NK-92 treated with Interleukin-12 subunit alpha and Interleukin-12 subunit beta, amount 100 ng/mL, for 24 hours (cell line): ENCODE data around the gene OR5B3.
"Not testable (repeated sequence)": the region's sequence is repeated elsewhere in the genome, so short reads cannot be mapped to it uniquely, and the experiment has no call there.

ENCODE experiments used
- DNase-seq: peaks from one replicate; lab custom pipeline; 2025; lab: John Stamatoyannopoulos, UW

OR5B3 gene

DNA sequence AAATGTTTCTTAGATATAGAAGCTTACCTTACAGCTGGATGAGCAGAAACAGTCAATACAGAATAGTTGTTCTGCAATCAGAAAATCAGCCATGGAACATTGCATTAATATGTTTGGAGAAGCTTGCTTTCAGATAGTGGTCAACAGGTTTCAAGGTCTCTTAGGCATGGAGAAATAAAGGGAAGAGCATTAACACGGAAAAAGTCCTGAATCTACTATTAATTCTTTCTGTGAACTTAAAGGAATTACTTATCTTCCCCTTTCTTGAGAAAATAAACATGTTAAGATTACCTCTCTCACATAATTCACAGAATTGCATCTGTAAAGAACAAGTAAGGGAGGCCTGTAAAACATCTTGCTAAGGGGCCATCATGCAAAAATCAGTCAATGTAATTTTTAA is at the start of gene OR5B3:
OR5B3 (minus strand) TSS at position 101 of the 400 bp plus-strand sequence. CDS start 3,465 bp downstream, outside the sequence.
- DNase-seq: no peak

DNA sequence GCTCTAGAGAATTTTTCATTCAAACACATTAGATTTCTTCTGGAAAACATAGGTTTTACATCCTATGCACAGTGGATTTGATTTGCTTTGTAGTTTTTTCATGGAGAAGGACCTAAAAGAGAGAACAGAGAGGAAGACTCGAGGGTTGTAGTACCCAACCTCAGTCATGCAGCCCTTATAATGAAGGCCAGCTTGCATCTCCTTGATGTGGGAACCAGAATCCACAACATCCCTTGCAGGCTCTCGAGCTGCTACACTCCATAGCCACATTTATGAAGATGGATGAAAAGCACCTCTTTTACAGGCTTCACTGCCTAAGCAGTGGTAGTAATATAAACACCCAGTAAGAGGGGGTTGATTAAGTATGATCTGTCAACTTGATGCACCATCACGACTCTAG is 44.9 kb upstream of the OR5B3 start:
- DNase-seq: no peak

- no peak for DNase-seq
Observed at GRCh38 chr11:58446294-58446693, 39.6 kb upstream of the OR5B3 start.

DNA sequence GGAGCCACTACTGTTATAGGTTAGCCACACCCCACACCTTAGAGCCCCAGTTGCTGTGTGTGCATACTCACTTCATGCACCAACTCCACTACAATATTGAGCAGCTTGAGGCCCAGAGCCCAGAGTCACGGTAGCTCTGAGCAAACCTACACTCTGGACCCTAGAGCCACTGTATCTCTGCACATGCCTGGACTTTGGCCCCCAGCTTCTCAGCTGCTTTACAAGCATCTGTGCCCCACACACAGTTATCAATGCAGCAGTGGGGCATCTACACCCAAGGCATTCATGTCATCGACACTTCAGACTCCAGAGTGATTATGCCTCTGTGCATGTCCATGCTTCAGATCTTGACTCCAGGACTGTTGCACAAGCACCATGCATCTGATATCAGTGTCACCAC is 37.6 kb upstream of the OR5B3 start:
- DNase-seq: no peak

GRCh38 chr11:58442136-58442535 is 35.5 kb upstream of the OR5B3 start, which contains the start of gene OR5B12:
OR5B12 (minus strand) TSS chr11:58442236; CDS start chr11:58440151, 2,085 bp downstream.
- no peak for DNase-seq

- DNase-seq: no peak
Observed at GRCh38 chr11:58438486-58438885, 31.8 kb upstream of the OR5B3 start.

DNA sequence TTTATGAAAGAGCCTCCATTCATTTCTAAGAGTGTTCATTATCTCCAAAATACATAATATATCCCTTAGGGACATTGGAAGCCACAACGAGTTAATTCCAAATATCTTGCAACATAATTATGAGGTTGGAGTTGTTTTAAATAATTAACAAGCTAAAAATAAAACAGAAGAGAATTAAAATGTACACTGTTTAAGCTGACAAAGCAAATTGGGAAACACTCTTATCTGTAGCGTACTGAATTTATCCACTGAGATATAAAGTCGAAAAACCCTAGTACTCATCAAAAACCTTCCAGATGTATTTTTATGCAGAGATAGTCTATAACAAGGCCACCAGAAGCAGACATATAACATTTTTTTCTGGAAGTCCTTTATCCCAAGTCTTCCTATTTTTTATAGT is 27.5 kb upstream of the OR5B3 start:
- no peak for DNase-seq

- no peak for DNase-seq
Observed at GRCh38 chr11:58433638-58434203, 27.0 kb upstream of the OR5B3 start.

- no peak for DNase-seq
Observed at GRCh38 chr11:58429273-58429672, 22.6 kb upstream of the OR5B3 start.

- no peak for DNase-seq
Observed at GRCh38 chr11:58428021-58428420, 21.3 kb upstream of the OR5B3 start, which contains the start of gene OR5B2. OR5B2 (minus strand) TSS chr11:58428121; CDS start chr11:58423261, 4,860 bp downstream.

GRCh38 chr11:58399622-58400021 is 7.1 kb downstream of the OR5B3 start:
- not testable (repeated sequence) for DNase-seq

- DNase-seq: no peak
Observed at GRCh38 chr11:58395581-58395980, 11.1 kb downstream of the OR5B3 start.

DNA sequence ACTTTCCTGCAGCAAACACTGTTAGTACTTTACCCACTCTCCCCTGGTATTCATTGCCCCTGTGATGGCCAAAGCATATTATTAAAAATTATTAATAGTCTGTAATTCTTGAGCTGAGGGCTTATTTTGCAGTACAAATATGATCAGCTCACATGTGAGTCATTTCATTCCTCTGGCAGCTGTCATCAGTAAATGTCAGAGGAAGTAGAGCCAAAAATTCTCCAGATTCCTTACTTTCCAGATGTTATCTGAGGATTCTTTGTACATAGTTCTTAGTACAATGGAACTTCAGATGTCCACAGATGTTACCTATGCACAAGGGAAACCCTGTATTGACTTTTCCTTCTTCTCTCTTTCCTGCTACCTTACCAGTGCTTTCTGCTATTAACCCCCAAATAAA is 12.5 kb downstream of the OR5B3 start:
- DNase-seq: no peak

GRCh38 chr11:58392746-58393145 is 13.9 kb downstream of the OR5B3 start:
- DNase-seq: no peak

DNA sequence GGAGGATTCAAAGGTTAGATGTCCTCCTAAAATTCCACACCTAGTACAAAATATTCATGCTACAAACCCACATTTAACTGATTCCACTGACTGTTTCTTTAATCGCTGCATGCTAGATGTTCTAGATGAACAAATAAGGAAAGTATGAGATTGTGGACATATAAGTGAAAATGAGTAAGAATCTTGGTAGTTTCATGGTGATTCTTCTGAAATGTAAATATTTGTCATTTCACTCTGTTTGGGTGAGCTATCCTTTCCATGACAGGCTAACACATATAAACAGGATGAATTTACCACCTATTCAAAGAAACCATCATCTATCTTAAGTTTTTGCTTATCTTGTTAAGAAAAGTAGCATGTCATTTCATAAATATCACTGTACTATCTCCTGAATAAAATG is 14.8 kb downstream of the OR5B3 start:
- no peak for DNase-seq

- DNase-seq: no peak
Observed at GRCh38 chr11:58390551-58391063, 16.1 kb downstream of the OR5B3 start.

DNA sequence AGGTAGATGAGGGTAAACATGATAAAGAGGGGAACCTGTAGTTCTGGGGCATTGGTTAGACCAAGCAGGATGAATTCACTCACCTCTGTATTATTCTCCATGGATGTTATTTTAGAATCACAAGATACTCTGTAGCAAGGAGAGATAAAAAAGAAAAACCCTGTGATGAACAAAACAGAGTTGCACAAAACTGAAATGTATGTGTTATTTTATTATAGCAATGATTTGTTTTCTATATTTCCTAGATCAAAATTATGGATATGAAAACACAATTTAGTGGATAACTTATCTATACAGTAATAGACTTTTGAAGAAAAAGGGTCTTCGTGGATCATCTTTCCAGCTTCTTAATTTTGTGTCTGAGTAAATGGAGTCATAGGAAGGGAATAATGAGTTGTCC is 47.7 kb downstream of the OR5B3 start, which contains the start of gene OR5B17:
OR5B17 (minus strand) TSS at position 101 of the 400 bp plus-strand sequence; CDS start at position 101, 0 bp downstream.
- no peak for DNase-seq

DNA sequence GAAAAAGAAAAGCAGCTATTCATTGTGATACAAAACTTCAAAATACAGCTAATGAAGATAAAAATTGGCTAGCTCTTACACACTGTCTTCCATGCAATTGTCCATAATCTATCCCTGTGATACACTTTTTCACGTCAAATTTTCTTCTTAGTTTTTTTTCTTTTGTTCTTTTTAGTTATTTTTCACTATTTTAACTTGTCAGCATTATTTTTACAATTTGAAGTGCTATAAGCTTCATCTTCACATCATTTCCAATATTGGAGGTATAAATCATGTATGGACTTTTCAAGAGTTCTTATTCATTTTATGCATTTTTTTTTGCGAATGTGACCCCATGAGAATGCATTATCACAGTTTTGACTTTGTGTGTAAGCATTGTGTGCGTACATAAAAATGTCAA is 51.9 kb downstream of the OR5B3 start:
- no peak for DNase-seq
